ENCODE data around the gene HLA-DMB.
A peak's percentile ranks its signal among the peaks of the same experiment; 100 is the strongest.
"Not testable (repeated sequence)": the region's sequence is repeated elsewhere in the genome, so short reads cannot be mapped to it uniquely, and the experiment has no call there.

Gene HLA-DMB

GRCh38 chr6:32947552-32948465 is 7.0 kb upstream of the HLA-DMB start:
- H3K4me1 Mint-ChIP-seq: peaks cover 76% of the 10 kb centered on the region
- DNase-seq (ENCODE audit: low spot score in 2 of 2) (peak in 1 of 2 donors; percentile 47), ATAC-seq (ENCODE audit: low read depth) (no peak)
- H3K9me3 Mint-ChIP-seq: no peaks in the 10 kb centered on the region
- H3K4me3 Mint-ChIP-seq: peak overlapping the region; percentile 69
- H3K36me3 Mint-ChIP-seq: peaks cover 22% of the 10 kb centered on the region
- H3K27me3 Mint-ChIP-seq: no peaks in the 10 kb centered on the region
- H3K27ac Mint-ChIP-seq: peak overlapping the region; percentile 99

- peaks cover 79% of the 10 kb centered on the region for H3K4me1 Mint-ChIP-seq
- DNase-seq (ENCODE audit: low spot score in 2 of 2) (no peak), ATAC-seq (ENCODE audit: low read depth) (no peak)
- no peaks in the 10 kb centered on the region for H3K27me3 Mint-ChIP-seq
- H3K9me3 Mint-ChIP-seq: no peaks in the 10 kb centered on the region
- no peak overlapping the region for H3K4me3 Mint-ChIP-seq
- H3K27ac Mint-ChIP-seq: peak overlapping the region; percentile 99
- peaks cover 20% of the 10 kb centered on the region for H3K36me3 Mint-ChIP-seq
These were observed 6.1 kb upstream of the HLA-DMB start for GRCh38 chr6:32946893-32947292.

GRCh38 chr6:32945953-32946352 is 5.1 kb upstream of the HLA-DMB start:
- ATAC-seq (ENCODE audit: low read depth) (no peak), DNase-seq (ENCODE audit: low spot score in 2 of 2) (no peak)
- Mint-ChIP-seq H3K4me3 (peak overlapping the region; percentile 100), H3K9me3 (no peaks in the 10 kb centered on the region), H3K27me3 (no peaks in the 10 kb centered on the region), H3K27ac (peak overlapping the region; percentile 99), H3K36me3 (peaks cover 20% of the 10 kb centered on the region), H3K4me1 (peaks cover 82% of the 10 kb centered on the region)

GRCh38 chr6:32945108-32945760 is 4.4 kb upstream of the HLA-DMB start:
- Mint-ChIP-seq H3K27me3 (no peaks in the 10 kb centered on the region), H3K9me3 (no peaks in the 10 kb centered on the region), H3K4me3 (peak overlapping the region; percentile 100), H3K4me1 (peaks cover 75% of the 10 kb centered on the region), H3K27ac (peak overlapping the region; percentile 99), H3K36me3 (peaks cover 19% of the 10 kb centered on the region)
- DNase-seq (ENCODE audit: low spot score in 2 of 2): peak in 1 of 2 donors; percentile 53
- peak; percentile 38 for ATAC-seq (ENCODE audit: low read depth)

GRCh38 chr6:32943864-32944649 is 3.2 kb upstream of the HLA-DMB start:
- Mint-ChIP-seq H3K4me1 (peaks cover 63% of the 10 kb centered on the region), H3K4me3 (peak overlapping the region; percentile 100), H3K27me3 (no peaks in the 10 kb centered on the region), H3K27ac (peak overlapping the region; percentile 99), H3K36me3 (peaks cover 10% of the 10 kb centered on the region), H3K9me3 (no peaks in the 10 kb centered on the region)
- peak; percentile 66 to 74 for DNase-seq (ENCODE audit: low spot score in 2 of 2)
- peak; percentile 59 for ATAC-seq (ENCODE audit: low read depth)

GRCh38 chr6:32942555-32943123 is 1.8 kb upstream of the HLA-DMB start:
- H3K27ac Mint-ChIP-seq: peak overlapping the region; percentile 99
- H3K4me1 Mint-ChIP-seq: peaks cover 60% of the 10 kb centered on the region
- DNase-seq (ENCODE audit: low spot score in 2 of 2); H3K27me3 Mint-ChIP-seq; H3K9me3 Mint-ChIP-seq; ATAC-seq (ENCODE audit: low read depth): not testable (repeated sequence)
- peaks cover 13% of the 10 kb centered on the region for H3K36me3 Mint-ChIP-seq
- peak overlapping the region; percentile 70 for H3K4me3 Mint-ChIP-seq

GRCh38 chr6:32941214-32941768 is 463 bp upstream of the HLA-DMB start:
- peaks cover 23% of the 10 kb centered on the region for H3K36me3 Mint-ChIP-seq
- H3K4me3 Mint-ChIP-seq: peak overlapping the region; percentile 96
- peak overlapping the region; percentile 99 for H3K27ac Mint-ChIP-seq
- no peaks in the 10 kb centered on the region for H3K9me3 Mint-ChIP-seq
- no peaks in the 10 kb centered on the region for H3K27me3 Mint-ChIP-seq
- peaks cover 64% of the 10 kb centered on the region for H3K4me1 Mint-ChIP-seq
- DNase-seq (ENCODE audit: low spot score in 2 of 2) (peak; percentile 69 to 73), ATAC-seq (ENCODE audit: low read depth) (peak; percentile 61)

- H3K27ac Mint-ChIP-seq: peak overlapping the region; percentile 84
- H3K36me3 Mint-ChIP-seq: peaks cover 38% of the 10 kb centered on the region
- H3K4me3 Mint-ChIP-seq: peak overlapping the region; percentile 96
- H3K27me3 Mint-ChIP-seq: no peaks in the 10 kb centered on the region
- ATAC-seq (ENCODE audit: low read depth) (no peak), DNase-seq (ENCODE audit: low spot score in 2 of 2) (no peak)
- no peaks in the 10 kb centered on the region for H3K9me3 Mint-ChIP-seq
- peaks cover 64% of the 10 kb centered on the region for H3K4me1 Mint-ChIP-seq
These were observed 2.3 kb downstream of the HLA-DMB start for GRCh38 chr6:32938494-32938893.

- H3K4me3 Mint-ChIP-seq: peak overlapping the region; percentile 96
- DNase-seq (ENCODE audit: low spot score in 2 of 2) (no peak), ATAC-seq (ENCODE audit: low read depth) (no peak)
- H3K36me3 Mint-ChIP-seq: peaks cover 42% of the 10 kb centered on the region
- no peaks in the 10 kb centered on the region for H3K9me3 Mint-ChIP-seq
- H3K27ac Mint-ChIP-seq: peak overlapping the region; percentile 84
- H3K27me3 Mint-ChIP-seq: no peaks in the 10 kb centered on the region
- peaks cover 60% of the 10 kb centered on the region for H3K4me1 Mint-ChIP-seq
These were observed 3.6 kb downstream of the HLA-DMB start for GRCh38 chr6:32937230-32937633.

GRCh38 chr6:32936239-32937152 is 4.3 kb downstream of the HLA-DMB start:
- peak overlapping the region; percentile 96 for H3K4me3 Mint-ChIP-seq
- peak overlapping the region; percentile 84 for H3K27ac Mint-ChIP-seq
- DNase-seq (ENCODE audit: low spot score in 2 of 2) (no peak), ATAC-seq (ENCODE audit: low read depth) (no peak)
- H3K4me1 Mint-ChIP-seq: peaks cover 58% of the 10 kb centered on the region
- H3K36me3 Mint-ChIP-seq: peaks cover 42% of the 10 kb centered on the region
- no peaks in the 10 kb centered on the region for H3K9me3 Mint-ChIP-seq
- no peaks in the 10 kb centered on the region for H3K27me3 Mint-ChIP-seq

GRCh38 chr6:32935551-32936238 is 5.1 kb downstream of the HLA-DMB start:
- peak overlapping the region; percentile 46 for H3K4me3 Mint-ChIP-seq
- no peaks in the 10 kb centered on the region for H3K9me3 Mint-ChIP-seq
- H3K27me3 Mint-ChIP-seq: no peaks in the 10 kb centered on the region
- H3K36me3 Mint-ChIP-seq: peaks cover 42% of the 10 kb centered on the region
- no peak for DNase-seq (ENCODE audit: low spot score in 2 of 2)
- no peak for ATAC-seq (ENCODE audit: low read depth)
- peak overlapping the region; percentile 84 for H3K27ac Mint-ChIP-seq
- peaks cover 59% of the 10 kb centered on the region for H3K4me1 Mint-ChIP-seq

- Mint-ChIP-seq H3K9me3 (no peaks in the 10 kb centered on the region), H3K4me1 (peaks cover 68% of the 10 kb centered on the region), H3K36me3 (peaks cover 40% of the 10 kb centered on the region), H3K27me3 (no peaks in the 10 kb centered on the region), H3K4me3 (peak overlapping the region; percentile 15), H3K27ac (peak overlapping the region; percentile 84)
- DNase-seq (ENCODE audit: low spot score in 2 of 2): peak; percentile 71 to 75
- ATAC-seq (ENCODE audit: low read depth): peak; percentile 57
These were observed 7.2 kb downstream of the HLA-DMB start for GRCh38 chr6:32933661-32934085.

Measured in memory B cell (primary cell).